Amniotic stem cell (primary cell): ENCODE results near the gene MAGI3.

Source experiments
- DNase-seq: peaks from one replicate; lab custom pipeline; 2025; lab: John Stamatoyannopoulos, UW

The MAGI3 gene

GRCh38 chr1:113657556-113658063, 267.3 kb downstream of the MAGI3 start:
- DNase-seq = no peak

GRCh38 chr1:113659035-113659434, 268.7 kb downstream of the MAGI3 start:
- DNase-seq = no peak

GRCh38 chr1:113659556-113659955, 269.2 kb downstream of the MAGI3 start:
- no peak for DNase-seq

- DNase-seq = no peak
These were observed 269.8 kb downstream of the MAGI3 start for GRCh38 chr1:113660088-113660487.

DNA sequence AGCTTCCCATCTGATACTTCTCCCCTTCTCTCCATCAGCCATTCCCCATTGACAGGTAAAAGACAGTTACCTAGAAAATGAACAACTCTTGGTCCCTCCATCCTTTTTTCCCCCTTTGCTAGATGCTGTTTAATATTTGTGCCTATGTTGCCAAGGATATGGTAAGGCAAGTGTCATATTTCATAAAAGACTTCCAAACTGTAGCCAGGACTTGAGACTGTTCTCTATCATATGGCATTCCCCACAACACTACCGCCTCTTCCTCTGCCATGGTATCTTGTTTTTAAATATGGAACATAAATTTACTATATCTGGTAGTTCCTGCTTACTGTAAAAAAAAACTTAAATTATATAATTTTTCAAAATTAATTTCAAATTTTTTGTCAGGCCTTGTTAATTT, 271.8 kb downstream of the MAGI3 start:
- DNase-seq = no peak

- DNase-seq = no peak
These were observed 273.0 kb downstream of the MAGI3 start for GRCh38 chr1:113663165-113663951.

DNA sequence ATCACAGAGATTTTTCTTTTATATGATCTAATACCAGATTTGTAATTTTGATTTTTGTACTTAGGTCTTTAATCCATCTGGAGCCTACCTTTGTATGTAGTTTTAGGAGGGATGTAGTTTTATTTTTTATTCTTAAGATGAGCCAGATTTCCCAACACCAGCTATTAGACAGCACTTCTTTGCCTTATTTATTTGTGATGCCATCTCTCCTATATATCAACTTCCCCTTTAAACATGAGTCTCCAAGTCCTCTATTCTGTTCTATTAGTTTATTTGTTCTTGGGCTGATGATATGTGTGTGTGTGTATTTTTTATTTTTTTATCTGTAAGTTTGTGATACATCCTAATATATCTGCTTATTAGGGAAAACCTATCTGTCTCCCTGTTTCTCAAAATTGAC, 274.8 kb downstream of the MAGI3 start:
- no peak for DNase-seq

DNA sequence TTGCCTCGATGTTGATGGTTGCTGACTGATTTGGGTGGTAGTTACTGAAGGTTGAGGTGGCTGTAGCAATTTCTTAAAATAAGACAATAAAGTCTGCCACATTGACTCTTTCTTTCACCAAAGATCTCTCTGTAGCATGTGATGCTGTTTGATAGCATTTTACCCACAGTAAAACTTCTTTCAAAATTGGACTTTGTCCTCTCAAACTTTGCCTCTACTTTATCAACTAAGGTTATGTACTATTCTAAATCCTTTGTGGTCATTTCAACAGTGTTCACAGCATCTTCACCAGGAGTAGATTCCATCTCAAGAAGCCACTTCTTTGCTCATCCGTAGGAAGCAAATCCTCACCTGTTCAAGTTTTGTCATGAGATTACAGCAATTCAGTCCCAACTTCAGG, 275.8 kb downstream of the MAGI3 start:
- DNase-seq = no peak

DNA sequence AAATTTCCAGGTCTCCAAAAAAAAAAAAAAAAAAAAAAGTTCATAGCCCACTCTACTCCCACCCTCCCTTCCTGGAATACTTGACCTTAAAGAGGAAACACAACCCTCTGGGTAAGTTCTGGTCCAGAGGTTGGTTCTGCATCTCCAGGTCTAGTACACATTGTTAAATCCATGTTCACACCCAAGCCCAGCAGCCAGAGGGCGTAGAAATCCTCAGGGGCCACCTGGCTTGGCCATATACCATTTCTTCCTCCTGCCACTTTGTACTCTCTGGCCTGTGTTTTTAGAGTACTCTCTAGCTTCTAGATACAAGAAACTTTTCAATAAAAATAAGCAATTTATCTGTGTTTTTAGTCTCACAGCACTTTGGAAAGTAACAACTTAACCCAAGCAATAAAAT, 279.7 kb downstream of the MAGI3 start:
- no peak for DNase-seq

- DNase-seq = no peak
These were observed 280.3 kb downstream of the MAGI3 start for GRCh38 chr1:113670650-113671049.

DNA sequence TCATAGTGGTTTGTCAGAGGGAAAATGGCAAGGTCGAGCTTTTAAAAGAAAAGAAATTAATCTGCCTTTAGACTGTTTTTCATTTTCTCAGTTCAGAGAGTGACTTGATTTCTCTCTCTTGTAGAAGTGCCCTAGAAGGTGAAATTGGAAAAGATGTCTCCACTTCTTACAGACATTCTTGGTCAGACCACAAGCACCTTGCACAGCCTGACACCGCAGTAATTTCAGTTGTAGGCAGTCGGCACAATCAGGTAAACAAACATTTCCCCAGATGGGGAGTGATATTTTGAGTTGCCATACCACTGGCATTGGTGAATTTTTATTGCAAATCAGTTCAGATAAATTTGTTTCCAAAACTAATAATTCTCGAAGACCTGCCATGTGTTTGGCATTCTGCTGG, 282.2 kb downstream of the MAGI3 start:
- DNase-seq = no peak

DNA sequence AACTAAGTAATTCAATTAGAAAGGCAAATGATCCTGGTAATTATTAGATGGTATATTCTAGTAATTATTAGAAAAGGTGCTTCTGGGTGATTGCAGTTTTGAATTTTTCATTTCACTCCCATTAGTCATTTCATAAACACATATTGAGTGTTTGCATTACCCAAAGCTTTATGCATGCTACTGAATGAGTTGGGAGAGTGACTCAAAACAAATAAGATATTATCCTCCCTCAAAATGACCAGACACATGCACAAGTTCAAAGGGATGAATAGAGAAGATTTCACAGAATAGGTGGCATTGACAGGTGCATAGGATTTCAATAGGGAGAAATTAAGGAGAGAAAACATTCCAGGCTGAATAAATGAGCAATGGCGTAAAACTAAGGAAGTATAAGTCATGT, 284.3 kb downstream of the MAGI3 start:
- no peak for DNase-seq

DNA sequence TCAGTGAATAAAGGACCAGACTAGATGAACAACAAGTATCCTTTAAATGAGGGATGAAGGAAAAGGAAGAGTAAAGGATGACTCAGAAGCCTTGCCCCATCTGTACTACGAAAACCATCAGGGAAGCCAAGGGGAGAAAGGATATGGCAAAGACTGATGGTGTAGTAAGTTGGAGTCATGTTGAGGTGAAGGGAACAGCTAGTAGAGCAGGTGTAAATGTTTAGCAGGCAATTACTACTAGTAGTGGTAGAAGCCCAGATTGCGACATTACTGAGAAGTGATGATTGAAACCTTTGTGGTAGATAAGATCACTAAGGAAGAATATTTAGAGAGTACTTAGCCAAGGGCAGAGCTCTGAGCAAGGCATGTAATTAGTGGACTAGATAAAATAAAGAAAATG, 285.0 kb downstream of the MAGI3 start:
- DNase-seq = no peak

- no peak for DNase-seq
These were observed 286.2 kb downstream of the MAGI3 start for GRCh38 chr1:113676524-113676923.

GRCh38 chr1:113677250-113678158, 287.2 kb downstream of the MAGI3 start:
- peak; percentile 32 for DNase-seq

DNA sequence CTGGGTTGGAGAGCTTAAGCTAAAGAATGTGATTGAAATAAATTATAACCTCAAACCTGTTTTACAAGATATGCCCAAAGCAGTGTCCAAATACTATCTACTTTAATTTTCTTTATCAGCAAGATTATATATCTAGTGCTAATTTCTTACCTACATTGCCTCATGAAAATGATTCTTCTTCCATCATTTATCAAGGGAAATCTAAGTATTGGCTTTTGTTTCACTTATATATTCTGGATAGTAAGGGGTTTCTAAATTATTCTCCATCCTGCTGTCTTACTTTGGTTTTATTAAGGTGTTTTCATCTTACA, 287.8 kb downstream of the MAGI3 start:
- DNase-seq = no peak

DNA sequence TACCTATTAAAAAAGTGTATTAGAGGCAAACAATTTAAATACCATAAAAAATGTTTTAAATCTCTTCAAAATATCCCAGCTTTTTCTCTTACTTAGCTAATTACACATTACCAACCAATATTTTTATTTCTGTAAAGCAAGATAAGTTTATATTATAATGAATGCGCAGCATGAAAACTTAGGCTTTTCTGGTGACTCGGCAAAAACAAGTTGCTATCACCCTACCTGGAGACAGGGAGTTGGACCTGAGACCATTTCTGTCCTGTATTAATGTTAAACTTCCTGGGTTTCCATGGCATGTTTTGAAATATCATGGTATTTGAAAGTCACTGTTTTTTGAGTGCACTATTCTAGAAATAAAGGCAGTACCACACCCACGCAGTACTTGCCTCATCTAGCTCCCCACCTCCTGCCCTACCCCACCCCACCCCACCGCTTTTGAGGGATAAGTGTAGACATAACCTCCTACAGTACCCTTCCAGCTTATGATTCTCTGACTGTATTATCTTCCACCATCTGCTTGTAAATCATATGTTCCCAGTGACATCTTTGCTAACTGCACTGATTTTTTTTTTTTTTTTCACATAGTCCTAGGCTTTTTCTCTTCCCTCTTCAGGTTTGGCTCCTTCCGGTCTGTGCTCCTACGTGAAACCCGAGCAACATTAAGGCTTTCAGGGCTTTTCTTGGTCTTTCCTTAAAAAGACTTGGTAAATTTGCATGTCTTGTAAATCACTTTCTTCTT, 291.5 kb downstream of the MAGI3 start:
- no peak for DNase-seq

DNA sequence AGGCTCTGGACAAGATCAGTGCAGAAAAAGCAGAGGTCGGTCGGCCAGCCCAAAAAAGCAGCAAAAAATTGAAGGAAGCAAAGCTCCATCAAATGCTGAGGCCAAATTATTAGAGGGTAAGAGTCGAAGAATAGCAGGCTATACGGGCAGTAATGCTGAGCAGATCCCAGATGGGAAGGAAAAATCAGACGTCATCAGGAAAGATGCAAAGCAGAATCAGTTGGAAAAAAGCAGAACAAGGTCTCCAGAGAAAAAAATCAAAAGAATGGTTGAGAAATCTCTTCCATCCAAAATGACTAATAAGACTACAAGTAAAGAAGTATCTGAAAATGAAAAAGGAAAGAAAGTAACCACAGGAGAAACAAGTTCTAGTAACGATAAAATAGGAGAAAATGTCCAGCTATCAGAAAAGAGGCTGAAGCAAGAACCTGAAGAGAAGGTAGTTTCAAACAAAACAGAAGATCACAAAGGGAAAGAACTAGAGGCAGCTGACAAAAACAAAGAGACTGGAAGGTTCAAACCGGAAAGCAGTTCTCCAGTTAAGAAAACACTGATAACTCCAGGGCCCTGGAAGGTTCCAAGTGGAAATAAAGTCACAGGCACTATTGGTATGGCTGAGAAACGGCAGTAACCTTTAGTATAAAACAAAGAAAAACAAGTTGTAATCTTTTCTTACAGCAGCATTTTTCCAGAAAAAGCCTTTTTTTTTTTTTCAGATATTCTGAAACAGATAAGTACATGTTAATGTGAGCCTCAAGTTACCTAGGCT, 293.3 kb downstream of the MAGI3 start:
- DNase-seq = no peak

GRCh38 chr1:113684153-113684541, 293.8 kb downstream of the MAGI3 start:
- DNase-seq = no peak

GRCh38 chr1:113686891-113687618, 296.7 kb downstream of the MAGI3 start:
- peak; percentile 12 for DNase-seq

- no peak for DNase-seq
These were observed 300.9 kb downstream of the MAGI3 start for GRCh38 chr1:113691184-113691583.
